Stimulated activated CD8-positive, alpha-beta memory T cell treated with anti-CD3 and anti-CD28 coated beads, Interleukin-4, amount 100 ng/mL, for 24 hours (primary cell): Measurements from ENCODE around the gene MND1.
"Not testable (repeated sequence)": the region's sequence is repeated elsewhere in the genome, so short reads cannot be mapped to it uniquely, and the experiment has no call there.

Experiments
- DNase-seq: peaks from one replicate; pipeline ENCODE4 v3.0.0-alpha.2; 2020; ENCODE audit warnings: low read depth

MND1 gene

DNA sequence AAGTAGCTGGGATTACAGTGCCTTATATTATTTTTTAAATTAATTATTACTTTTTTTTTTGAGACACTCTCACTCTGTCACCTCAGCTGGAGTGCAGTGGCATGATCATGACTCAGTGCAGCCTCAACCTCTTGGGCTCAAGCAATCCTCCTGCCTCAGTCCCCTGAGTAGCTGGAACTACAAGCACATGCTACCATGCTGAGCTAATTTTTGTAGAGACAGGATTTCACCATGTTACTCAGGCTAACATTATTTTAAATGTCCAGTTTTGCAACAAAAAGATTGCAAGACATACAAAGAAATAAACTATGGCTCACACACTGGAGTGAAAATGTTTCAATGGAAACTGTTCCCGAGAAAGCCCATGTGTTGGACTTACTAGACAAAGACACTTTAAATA is 59.2 kb downstream of the MND1 start:
- DNase-seq, result no peak

- DNase-seq, result no peak
Measured at GRCh38 chr4:153407906-153408305, 63.4 kb downstream of the MND1 start.

- DNase-seq, result no peak
Measured at GRCh38 chr4:153408932-153409331, 64.4 kb downstream of the MND1 start.

- DNase-seq, result no peak
Measured at GRCh38 chr4:153409412-153409811, 64.9 kb downstream of the MND1 start.

DNA sequence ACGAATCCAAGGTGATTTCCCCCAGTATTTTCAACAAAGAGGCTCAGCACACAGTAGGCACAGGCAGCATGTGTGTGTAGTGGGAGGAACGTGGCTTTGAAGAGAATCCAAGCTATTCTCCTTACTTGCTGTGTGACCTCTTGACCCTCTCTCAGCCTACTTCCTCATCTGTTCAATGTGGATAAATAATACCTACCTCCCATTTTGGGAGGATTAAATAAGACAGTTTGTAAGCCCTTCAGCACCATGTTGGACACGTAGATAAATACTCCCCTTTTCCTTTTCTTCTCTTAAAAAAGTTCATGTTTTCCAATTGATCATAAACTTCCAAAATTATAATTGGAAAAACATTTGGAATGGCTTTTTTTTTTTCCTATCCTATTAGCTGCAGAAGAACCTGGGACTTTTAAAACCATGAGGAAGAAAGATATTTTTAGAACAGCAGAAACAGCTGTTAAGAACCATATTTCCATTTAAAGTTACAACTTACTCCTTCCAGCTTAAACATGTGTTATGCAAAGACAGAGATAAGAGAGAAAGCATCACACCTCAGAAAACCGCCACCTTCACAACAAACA is 65.5 kb downstream of the MND1 start:
- no peak for DNase-seq

DNA sequence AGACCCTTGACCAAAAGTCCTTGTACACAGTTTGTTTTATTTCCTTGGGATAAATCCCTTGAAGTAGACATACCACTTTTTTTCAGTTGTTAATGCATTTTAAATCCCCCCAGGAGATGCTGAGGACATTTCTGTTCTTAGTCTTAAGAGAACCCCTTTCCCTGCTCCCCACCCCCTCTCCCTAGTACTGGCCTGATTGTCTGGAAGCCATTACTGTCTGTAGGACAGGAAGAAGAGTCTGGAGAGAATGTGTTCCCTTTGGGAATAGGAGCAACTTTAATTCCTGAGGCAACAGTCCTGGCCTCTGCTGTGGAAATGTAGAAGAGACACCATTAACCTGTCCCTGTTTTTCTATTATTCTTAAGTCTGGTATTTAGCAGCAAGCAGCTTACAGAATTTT is 69.4 kb downstream of the MND1 start:
- no peak for DNase-seq

- not testable (repeated sequence) for DNase-seq
Measured at GRCh38 chr4:153416456-153416855, 72.0 kb downstream of the MND1 start.

DNA sequence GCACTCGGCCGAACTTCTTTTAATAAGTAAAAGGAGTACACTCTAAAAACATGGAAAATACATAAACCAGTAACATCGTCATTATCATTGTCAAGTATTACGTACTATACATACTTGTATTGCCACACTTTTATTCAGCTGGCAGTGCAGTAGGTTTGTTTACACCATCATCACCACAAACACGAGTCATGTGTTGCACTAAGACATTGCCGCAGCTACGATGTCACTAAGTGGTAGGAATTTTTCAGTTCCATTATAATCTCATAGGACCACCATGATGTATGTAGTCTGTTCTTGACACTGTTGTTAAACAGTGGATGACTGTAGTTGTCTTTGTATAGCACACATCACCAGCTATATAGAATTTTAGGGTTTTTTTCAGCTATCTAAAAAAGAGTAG is 73.6 kb downstream of the MND1 start:
- no peak for DNase-seq

DNA sequence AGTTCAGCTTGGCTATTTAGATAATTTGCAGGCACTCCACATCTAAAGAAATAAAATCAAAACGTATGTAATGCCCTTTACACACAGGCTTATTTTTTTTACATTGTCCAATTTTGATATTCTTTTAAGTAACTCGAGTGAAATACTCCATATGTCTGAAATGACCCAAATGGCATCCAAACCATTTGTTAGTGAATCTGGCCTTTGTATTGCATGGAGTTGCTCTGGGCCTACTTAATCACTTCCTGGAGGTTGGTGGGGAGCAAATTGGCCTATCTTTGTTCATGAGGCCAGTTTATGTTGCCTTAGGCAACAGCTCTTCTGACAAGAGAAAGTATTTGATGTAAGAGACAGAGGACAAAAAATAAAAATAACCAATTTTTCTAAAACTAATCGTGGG is 74.1 kb downstream of the MND1 start:
- no peak for DNase-seq

DNA sequence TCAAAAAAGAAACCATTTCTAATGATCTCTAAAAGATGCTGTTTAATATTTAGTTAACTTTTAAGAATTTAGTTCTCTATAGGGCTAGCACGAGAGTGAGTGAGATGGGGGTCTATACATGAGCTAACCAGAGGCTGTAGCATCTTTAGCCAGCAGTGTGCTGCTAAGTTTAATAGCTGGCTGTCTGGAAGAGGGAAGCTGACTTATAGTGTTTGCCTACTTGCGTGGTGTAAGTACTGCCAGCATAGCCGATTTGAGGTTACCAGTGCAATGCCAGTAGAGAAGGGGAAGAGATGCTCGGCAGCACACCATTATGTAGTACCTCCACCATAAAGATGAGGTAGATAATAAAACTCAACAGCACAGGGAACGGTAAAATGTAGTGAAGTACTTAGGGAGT is 74.5 kb downstream of the MND1 start:
- DNase-seq, result no peak

DNA sequence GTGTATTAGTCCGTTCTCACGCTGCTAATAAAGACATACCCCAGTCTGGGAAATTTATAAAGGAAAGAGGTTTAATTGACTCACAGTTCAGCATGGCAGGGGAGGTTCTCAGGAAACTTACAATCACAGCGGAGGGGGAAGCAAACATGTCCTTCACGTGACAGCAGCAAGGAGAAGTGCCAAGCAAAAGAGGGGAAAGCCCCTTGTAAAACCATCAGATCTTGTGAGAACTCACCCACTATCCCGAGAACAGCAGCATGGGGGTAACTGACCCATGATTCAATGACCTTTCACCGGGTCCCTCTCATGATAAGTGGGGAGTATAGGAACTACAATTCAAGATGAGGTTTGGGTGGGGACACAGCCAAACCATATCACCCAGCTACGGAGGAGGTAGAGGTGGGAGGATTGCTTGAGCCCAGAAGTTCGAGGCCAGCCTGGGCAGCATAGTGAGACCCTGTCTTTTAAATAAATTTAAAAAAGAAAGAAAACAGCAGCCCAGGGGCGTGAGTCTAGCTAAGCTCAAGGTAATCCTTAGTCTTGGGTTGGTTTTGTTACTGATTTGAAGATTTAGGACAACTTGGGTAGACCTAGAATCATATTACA is 75.3 kb downstream of the MND1 start:
- DNase-seq, result no peak

GRCh38 chr4:153420361-153420760 is 75.9 kb downstream of the MND1 start:
- DNase-seq, result no peak

- DNase-seq, result no peak
Measured at GRCh38 chr4:153421941-153422340, 77.5 kb downstream of the MND1 start.

GRCh38 chr4:153426207-153426885 is 81.9 kb downstream of the MND1 start:
- no peak for DNase-seq

DNA sequence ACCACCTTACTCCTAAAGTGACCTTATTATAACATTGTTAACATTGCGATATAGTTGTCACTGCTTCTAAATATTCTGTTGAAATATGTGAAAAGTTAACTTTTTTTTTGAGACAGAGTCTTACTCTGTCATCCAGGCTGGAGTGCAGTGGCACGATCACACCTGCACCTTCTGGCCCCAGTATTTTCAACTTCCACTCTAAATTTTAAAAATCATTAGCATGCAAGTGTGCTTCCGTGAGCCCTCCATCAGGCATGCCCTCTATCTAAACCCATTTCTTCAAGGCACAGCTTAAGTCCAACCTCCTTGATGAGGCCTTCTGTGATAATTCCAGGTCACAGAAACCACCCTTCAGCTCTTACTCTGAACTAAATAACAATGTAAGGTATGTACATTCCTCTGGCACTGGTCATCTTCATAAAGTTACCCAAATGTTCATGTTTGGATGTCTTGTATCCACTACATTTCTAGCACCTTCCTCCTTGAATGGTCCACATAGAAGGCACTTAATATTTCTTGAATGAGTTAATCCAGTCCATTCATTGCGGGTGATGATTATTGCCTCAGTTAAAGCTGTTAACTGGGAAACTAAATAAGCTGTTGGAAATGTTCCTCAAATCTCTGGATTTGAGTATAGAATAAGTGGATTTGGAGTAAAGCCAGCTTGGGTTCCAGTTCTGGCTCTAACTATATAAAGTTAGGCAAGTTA is 83.0 kb downstream of the MND1 start:
- no peak for DNase-seq

- no peak for DNase-seq
Measured at GRCh38 chr4:153428941-153429475, 84.5 kb downstream of the MND1 start.

DNA sequence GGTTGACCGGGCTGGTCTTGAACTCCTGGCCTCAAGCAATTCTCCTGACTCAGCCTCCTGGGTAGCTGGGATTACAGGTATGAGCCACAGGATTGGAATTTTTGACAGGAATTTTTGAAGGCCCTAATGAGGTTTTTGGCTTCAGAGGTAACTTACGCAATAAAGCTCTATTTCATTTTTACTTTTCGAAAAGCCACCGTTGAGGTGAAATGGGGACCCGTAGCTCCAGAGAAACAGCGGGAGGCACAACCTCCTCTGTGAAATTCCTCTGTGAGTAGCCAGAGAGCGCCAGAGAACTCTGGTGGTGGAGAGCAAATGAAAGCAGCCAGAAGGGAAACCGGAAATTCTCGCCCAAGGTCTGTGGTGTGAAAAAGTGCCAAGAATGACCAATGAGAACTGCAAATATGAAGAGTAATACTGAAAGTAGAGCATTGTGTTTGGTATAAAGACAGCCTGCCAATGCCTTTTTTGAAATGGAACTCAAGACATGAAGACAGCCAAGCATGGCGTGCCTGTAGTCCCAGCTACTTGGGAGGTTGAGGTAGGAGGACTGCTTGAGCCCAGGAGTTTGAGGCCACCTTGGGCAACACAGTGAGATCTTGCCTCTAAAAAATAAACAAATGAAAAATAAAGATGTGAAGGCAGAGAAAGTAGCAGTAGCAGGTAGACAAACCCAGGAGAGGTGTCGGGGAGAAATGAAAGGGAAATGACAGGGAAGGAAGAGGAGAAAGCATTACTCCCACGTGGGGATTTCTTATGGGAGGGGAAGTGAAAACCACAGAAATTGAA is 88.7 kb downstream of the MND1 start:
- DNase-seq, result peak; percentile 53

- DNase-seq, result no peak
Measured at GRCh38 chr4:153433754-153434105, 89.2 kb downstream of the MND1 start.

- DNase-seq, result no peak
Measured at GRCh38 chr4:153434190-153434589, 89.7 kb downstream of the MND1 start.

- peak; percentile 19 for DNase-seq
Measured at GRCh38 chr4:153438916-153439756, 94.6 kb downstream of the MND1 start.

DNA sequence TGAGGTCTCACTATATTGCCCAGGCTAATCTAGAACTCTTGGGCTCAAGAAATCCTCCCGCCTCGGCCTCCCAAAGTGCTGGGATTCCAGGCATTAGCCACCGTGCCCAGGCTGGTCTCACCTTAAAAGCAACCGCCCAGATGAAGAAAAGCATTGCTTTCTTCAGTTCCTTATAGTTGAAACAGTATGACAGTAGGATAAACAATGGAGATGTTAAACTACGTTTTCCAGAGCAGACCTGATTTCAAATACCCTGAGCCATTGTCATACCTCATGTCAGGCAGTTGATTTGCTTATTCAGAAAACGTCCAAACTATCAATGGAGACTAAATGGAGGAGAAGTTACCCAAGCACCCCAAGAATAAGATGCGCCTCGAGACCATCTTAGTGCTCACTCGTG is 95.3 kb downstream of the MND1 start:
- DNase-seq, result no peak
